GM19351 (cell line): Measurements from ENCODE around the gene FHAD1.
A peak's percentile ranks its signal among the peaks of the same experiment; 100 is the strongest.
"Not testable (repeated sequence)": the region's sequence is repeated elsewhere in the genome, so short reads cannot be mapped to it uniquely, and the experiment has no call there.

Source experiments
- ATAC-seq: cut with Tn5 transposase; IDR thresholded peaks from one replicate; pipeline ENCODE4 v1.9.1; 2021; ENCODE audit warnings: mild to moderate bottlenecking, moderate library complexity; ENCODE audit not compliant: unreplicated experiment

The FHAD1 gene

GRCh38 chr1:15303935-15304334, 56.9 kb downstream of the FHAD1 start:
- ATAC-seq, result no peak

GRCh38 chr1:15304708-15305467, 57.9 kb downstream of the FHAD1 start:
- ATAC-seq, result no peak

GRCh38 chr1:15305468-15305770, 58.4 kb downstream of the FHAD1 start:
- ATAC-seq, result no peak

- not testable (repeated sequence) for ATAC-seq
Measured at GRCh38 chr1:15306352-15306751, 59.3 kb downstream of the FHAD1 start.

- ATAC-seq, result no peak
Measured at GRCh38 chr1:15308135-15308534, 61.1 kb downstream of the FHAD1 start.

- ATAC-seq, result no peak
Measured at GRCh38 chr1:15308621-15309027, 61.6 kb downstream of the FHAD1 start.

GRCh38 chr1:15309687-15310086, 62.7 kb downstream of the FHAD1 start:
- no peak for ATAC-seq

- no peak for ATAC-seq
Measured at GRCh38 chr1:15310544-15310943, 63.5 kb downstream of the FHAD1 start.

- no peak for ATAC-seq
Measured at GRCh38 chr1:15311122-15311822, 64.2 kb downstream of the FHAD1 start.

- ATAC-seq, result no peak
Measured at GRCh38 chr1:15311880-15312279, 64.9 kb downstream of the FHAD1 start.

GRCh38 chr1:15312626-15313411, 65.8 kb downstream of the FHAD1 start:
- no peak for ATAC-seq

- ATAC-seq, result no peak
Measured at GRCh38 chr1:15314328-15315281, 67.6 kb downstream of the FHAD1 start.

GRCh38 chr1:15315815-15316214, 68.8 kb downstream of the FHAD1 start:
- ATAC-seq, result no peak

- no peak for ATAC-seq
Measured at GRCh38 chr1:15316510-15316909, 69.5 kb downstream of the FHAD1 start.

GRCh38 chr1:15320267-15320666, 73.2 kb downstream of the FHAD1 start:
- no peak for ATAC-seq

GRCh38 chr1:15321601-15322000, 74.6 kb downstream of the FHAD1 start:
- ATAC-seq, result no peak

- no peak for ATAC-seq
Measured at GRCh38 chr1:15322648-15323350, 75.8 kb downstream of the FHAD1 start.

GRCh38 chr1:15323351-15323988, 76.4 kb downstream of the FHAD1 start:
- peak; percentile 47 for ATAC-seq

GRCh38 chr1:15323989-15324868, 77.2 kb downstream of the FHAD1 start:
- ATAC-seq, result no peak
